ENCODE data around the gene FSD1. TPM values are rescaled to one million over a fixed set of nuclear protein-coding genes. Genes with fewer than 3 reads are reported as not detected.

FSD1 gene
- total RNA-seq, 1 donor from 2014 or later, result 48.3 TPM

DNA sequence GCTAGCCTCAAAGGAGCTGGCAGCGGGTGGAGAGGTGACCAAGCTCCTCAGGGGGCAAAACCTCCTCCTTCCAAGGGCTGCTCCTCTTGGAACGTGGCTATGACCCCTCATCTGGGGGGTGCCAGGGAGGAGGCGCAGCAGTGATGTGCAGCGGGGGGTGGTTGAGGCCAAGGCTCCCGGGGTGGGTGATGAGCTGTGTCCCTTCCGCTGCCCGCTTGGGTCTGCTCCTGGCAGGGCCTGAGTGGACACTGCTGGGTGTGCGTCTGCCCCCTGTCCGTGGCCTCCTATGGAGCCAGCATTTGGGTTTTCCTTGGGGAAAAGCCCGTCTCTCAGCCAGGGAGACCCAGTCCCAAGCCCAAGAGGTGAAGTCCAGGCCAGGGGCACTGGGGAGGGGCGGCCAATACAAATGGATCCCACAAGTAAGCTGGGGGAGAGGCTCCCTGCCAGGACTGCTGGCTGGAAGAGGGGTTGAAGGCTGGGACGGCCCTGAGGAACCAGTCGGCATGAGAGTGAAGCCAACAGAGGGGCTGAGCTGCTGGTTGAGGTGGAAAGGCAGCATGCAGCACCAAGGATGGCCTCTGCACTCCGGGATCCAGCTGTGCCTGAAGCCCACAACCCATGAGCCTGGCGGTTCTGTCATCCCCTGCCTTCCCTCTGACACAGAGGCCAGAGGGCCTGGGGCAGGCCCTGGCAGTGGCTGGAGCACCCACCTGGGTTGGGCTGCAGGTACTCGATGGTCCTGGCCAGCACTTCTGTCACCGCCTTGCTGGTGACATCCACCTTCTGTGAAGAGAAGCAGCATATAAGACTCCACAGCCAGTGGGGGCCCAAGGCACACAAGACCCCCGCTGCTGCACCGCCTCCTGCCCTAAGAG, 61.6 kb downstream of the FSD1 start:
- no peak overlapping the region for H3K4me2 ChIP-seq
- H3K9ac ChIP-seq, result no peak overlapping the region
- no peak overlapping the region for H3K4me3 ChIP-seq
- no peak overlapping the region for H2AFZ ChIP-seq (replicated peaks)
- peaks cover 4% of the 10 kb centered on the region for H3K36me3 Mint-ChIP-seq
- peaks cover 19% of the 10 kb centered on the region for H3K79me2 ChIP-seq (ENCODE audit: low read depth)
- no peak overlapping the region for H3K4me3 Mint-ChIP-seq
- peaks cover 37% of the 10 kb centered on the region for H3F3A ChIP-seq (ENCODE audit: low read depth)
- TF ChIP-seq EZH2phosphoT487 (IDR thresholded peaks at IDR 0.05), result no peak
- no peak for TF ChIP-seq CTCF (IDR thresholded peaks at IDR 0.05)
- TF ChIP-seq EZH2 (IDR thresholded peaks at IDR 0.05), result no peak
- H3K27ac ChIP-seq, result no peak overlapping the region
- H3K27me3 Mint-ChIP-seq (ENCODE audit: insufficient read depth, low read depth), result peaks cover 4% of the 10 kb centered on the region
- DNase-seq (ENCODE audit: low spot score), result no peak
- no peak overlapping the region for H3K27ac Mint-ChIP-seq
- no peaks in the 10 kb centered on the region for H3K9me3 ChIP-seq (ENCODE audit: low read depth)
- peaks cover 20% of the 10 kb centered on the region for H3K4me1 ChIP-seq
- H3K4me1 Mint-ChIP-seq, result peaks cover 23% of the 10 kb centered on the region
- H3K9me3 Mint-ChIP-seq, result no peaks in the 10 kb centered on the region
- no peaks in the 10 kb centered on the region for H3K36me3 ChIP-seq
- no peaks in the 10 kb centered on the region for H3K27me3 ChIP-seq
- peaks cover 51% of the 10 kb centered on the region for H4K20me1 ChIP-seq (ENCODE audit: low read depth)

DNA sequence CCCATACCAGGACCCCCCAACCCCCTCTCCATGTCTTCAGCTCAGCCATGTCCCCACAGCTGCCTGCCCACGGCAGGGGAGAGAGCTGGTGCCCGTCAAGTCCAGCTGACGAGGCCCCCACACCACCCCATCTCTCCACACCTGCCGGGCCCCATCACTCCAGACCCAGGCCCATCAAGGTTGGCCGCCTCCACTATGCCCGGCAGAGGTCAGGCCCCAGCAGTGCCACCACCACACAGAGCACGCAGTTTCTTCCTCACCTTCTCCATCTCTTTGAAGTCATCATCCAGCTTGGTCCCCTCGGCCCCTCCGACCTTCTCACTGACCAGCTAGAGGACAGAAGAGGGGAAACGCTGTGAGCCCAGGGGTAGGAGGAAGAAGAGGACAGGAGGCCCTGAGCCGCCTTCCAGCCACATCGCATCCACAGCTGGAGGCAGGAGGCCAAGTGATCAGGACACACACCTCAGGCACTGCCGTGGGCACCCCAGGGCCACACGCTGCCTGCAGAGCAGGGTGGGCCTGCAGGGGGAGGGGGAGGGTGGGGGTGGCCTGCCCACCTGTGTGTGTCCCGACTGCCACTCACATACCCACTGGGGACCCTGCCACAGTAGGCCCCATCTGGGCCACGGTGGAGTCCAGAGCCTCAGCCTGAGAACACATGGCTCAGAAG, 62.4 kb downstream of the FSD1 start:
- no peaks in the 10 kb centered on the region for H3K36me3 ChIP-seq
- Mint-ChIP-seq H3K4me3 (peak overlapping the region; percentile 46), H3K27ac (no peak overlapping the region), H3K9me3 (no peaks in the 10 kb centered on the region), H3K36me3 (peaks cover 4% of the 10 kb centered on the region), H3K27me3 (ENCODE audit: insufficient read depth, low read depth) (peaks cover 3% of the 10 kb centered on the region), H3K4me1 (peaks cover 24% of the 10 kb centered on the region)
- no peaks in the 10 kb centered on the region for H3K9me3 ChIP-seq (ENCODE audit: low read depth)
- peaks cover 17% of the 10 kb centered on the region for H3K4me1 ChIP-seq
- H3F3A ChIP-seq (ENCODE audit: low read depth), result peaks cover 37% of the 10 kb centered on the region
- H2AFZ ChIP-seq (replicated peaks), result no peak overlapping the region
- H3K9ac ChIP-seq, result no peak overlapping the region
- no peak overlapping the region for H3K27ac ChIP-seq
- no peak for DNase-seq (ENCODE audit: low spot score)
- no peaks in the 10 kb centered on the region for H3K27me3 ChIP-seq
- no peak for TF ChIP-seq EZH2phosphoT487 (IDR thresholded peaks at IDR 0.05)
- no peak for TF ChIP-seq EZH2 (IDR thresholded peaks at IDR 0.05)
- TF ChIP-seq CTCF (IDR thresholded peaks at IDR 0.05), result no peak
- peaks cover 56% of the 10 kb centered on the region for H4K20me1 ChIP-seq (ENCODE audit: low read depth)
- no peak overlapping the region for H3K4me2 ChIP-seq
- no peak overlapping the region for H3K4me3 ChIP-seq
- peaks cover 23% of the 10 kb centered on the region for H3K79me2 ChIP-seq (ENCODE audit: low read depth)

DNA sequence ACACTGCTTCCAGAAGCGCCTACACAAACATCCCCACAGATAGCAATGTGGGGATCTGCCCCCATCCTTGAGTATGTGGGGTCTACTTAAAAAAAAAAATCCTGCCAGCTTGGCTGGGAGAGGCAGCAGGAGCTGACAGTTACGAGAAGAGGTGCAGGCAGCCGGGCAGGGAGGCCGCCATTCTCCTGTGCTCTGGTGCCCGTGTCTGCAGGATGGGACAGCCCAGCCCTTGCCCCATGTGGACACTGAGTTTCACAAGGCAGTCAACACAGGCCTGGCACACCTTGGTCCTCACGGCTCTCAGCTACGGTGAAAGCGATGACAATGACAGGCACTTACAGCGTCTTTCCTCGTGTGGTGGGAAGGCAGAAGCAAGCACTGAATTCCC, 62.9 kb downstream of the FSD1 start:
- no peak overlapping the region for H3K27ac Mint-ChIP-seq
- no peak overlapping the region for H3K9ac ChIP-seq
- no peak for DNase-seq (ENCODE audit: low spot score)
- peaks cover 32% of the 10 kb centered on the region for H3F3A ChIP-seq (ENCODE audit: low read depth)
- no peaks in the 10 kb centered on the region for H3K27me3 ChIP-seq
- no peaks in the 10 kb centered on the region for H3K9me3 Mint-ChIP-seq
- H3K27me3 Mint-ChIP-seq (ENCODE audit: insufficient read depth, low read depth), result peaks cover 3% of the 10 kb centered on the region
- H3K4me3 ChIP-seq, result no peak overlapping the region
- no peak overlapping the region for H3K27ac ChIP-seq
- no peaks in the 10 kb centered on the region for H3K9me3 ChIP-seq (ENCODE audit: low read depth)
- H3K4me1 ChIP-seq, result peaks cover 17% of the 10 kb centered on the region
- peaks cover 2% of the 10 kb centered on the region for H3K36me3 Mint-ChIP-seq
- H4K20me1 ChIP-seq (ENCODE audit: low read depth), result peaks cover 61% of the 10 kb centered on the region
- peaks cover 28% of the 10 kb centered on the region for H3K79me2 ChIP-seq (ENCODE audit: low read depth)
- peaks cover 22% of the 10 kb centered on the region for H3K4me1 Mint-ChIP-seq
- H3K4me2 ChIP-seq, result no peak overlapping the region
- no peak overlapping the region for H3K4me3 Mint-ChIP-seq
- H2AFZ ChIP-seq (replicated peaks), result no peak overlapping the region
- no peaks in the 10 kb centered on the region for H3K36me3 ChIP-seq
- TF ChIP-seq CTCF (IDR thresholded peaks at IDR 0.05), result no peak
- TF ChIP-seq EZH2phosphoT487 (IDR thresholded peaks at IDR 0.05), result no peak
- TF ChIP-seq EZH2 (IDR thresholded peaks at IDR 0.05), result no peak
